CD1c-positive myeloid dendritic cell (primary cell): ENCODE data around the gene ARHGAP22.
A peak's percentile ranks its signal among the peaks of the same experiment; 100 is the strongest.

ENCODE experiments used
- DNase-seq: peaks from one replicate; pipeline ENCODE4 v3.0.0-alpha.2; 2016; ENCODE audit errors: extremely low spot score

ARHGAP22 gene

DNA sequence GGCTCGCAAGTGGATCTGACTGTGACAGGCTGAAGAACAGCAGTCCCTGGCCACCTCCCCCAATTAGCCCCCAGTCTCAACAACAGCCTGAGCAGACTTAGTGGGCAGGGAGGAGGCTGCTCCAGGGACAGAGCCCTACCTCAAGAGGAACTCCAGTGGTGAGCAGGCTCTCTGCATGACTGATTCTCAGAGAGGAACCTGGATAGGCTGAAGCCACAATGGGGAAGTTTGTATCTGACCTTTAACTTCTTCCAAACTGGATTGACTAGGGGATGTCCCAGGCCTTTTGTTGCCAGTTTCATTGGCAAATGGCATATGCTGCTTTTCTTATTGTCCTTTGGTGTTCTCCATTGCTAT is 93.0 kb downstream of the ARHGAP22 start:
- DNase-seq = peak; percentile 93

GRCh38 chr10:48511066-48511874 is 93.6 kb downstream of the ARHGAP22 start:
- DNase-seq = no peak

DNA sequence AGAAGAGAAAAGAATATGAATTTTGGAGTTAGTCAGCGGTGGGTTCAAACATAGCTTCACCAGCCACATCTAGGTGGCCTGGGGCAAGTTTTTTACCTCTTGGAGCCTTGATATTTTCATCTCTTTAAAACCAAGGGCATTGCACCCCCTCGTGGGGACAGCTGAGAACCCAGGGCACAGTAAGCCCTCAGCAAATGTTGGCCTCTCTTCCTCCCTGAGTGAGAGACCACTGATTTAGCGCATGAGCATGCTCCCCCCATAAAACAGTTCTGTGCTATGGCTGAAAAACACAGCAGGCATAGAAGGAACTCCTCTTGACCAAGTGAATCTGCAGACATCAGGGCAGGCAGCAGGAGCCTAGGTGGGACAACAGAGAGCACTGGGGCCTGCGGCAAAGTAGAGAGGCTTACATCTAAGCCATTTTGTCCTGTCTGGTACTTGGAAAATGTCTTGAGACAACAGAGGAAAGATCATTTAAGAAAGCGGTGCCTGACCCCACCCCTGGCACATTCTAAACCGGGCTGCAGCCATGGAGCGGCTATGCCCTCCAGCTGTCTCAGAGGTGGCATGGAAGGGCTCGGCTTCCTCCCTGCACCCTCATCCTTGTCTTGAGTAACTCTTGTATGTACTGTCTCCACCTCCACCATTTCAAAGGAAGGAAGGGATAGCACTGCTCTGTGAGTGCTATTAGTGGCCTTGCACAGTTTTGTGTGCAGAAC is 94.7 kb downstream of the ARHGAP22 start:
- no peak for DNase-seq

DNA sequence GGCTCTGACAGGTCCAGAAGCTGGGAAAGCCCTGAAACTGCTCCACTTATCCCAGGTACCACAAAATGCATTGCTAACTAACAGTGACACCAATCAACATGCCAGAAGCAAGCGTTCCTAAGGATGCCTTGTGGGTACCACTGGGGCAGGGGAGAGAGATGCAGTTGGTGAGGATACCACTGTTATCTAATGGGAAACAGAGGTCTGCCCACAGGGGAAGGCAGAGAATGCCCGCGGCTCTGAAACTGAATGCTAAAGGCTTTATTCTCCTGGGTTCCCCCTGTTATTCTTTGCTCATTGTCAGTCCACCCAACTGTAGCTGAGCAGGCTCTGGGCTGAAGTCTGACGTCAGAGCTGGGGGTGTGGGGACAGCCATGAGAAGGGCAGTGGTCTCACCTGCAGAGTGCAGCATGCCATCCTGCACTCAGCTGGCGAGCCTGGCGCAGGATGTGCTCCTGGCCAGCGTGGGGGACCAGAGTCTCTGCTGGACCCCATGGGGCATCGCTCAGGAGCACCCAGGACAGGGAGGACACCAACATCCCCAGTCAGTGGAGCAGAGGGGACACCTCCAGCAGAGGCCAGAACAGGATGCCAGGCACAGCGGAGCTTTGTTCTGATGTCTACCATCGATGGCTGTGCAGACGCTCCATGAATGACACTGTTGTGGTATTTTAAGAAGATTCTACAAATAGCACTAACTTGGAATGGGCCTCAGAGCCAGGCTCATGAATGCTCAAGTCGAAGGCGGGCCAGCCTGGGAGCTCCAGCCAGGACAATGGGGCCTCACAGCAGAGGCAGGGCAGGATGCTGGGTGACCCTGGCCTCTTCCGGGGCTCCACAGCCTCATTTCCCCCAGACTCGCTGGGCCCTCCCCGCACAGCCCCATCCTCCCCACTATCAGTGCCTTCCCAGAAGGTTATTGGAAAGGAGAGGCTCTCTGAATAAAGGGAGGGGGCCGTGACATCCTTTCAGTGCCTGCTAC is 95.8 kb downstream of the ARHGAP22 start:
- DNase-seq = no peak

DNA sequence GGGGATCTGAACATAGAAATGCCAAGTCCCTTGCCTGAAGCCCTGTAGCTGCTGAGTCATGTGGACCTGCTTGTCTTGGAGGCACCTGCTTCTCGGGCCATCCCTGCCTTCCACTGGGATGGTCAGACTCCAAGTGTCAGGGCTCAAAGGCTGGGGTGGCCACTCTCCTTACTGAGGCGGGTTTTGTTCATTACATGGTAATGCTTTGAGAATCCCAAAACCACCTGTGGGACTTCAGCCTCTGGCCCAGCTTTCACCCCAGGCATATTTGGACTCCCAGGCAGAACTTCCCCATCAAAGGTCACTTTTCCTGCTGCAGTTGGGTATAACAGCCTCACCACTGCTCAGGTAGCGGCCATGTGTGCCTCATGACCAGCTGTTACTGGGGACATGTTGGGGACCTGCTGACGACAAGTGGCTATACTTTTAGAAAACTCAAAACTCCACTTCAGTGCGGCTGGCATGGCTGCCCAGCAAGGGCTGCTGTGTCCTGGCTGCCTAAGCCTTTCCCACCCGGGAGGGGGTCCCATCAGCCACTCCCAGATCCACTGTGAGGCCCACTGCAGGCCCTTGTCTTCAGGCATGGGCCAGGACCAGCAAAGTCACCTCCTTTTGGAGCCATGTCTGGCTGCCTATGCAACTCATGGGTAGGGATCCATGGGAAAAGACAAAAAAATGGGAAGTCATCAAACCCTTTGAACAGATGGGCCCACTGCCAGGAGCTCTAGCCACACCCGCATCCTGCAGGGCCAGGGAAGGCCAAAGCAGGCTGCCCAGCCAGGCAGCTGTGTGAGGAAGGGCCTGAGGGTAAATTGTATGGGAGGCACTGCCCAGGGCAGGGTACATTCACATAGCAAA is 96.7 kb downstream of the ARHGAP22 start:
- peak; percentile 65 for DNase-seq

DNA sequence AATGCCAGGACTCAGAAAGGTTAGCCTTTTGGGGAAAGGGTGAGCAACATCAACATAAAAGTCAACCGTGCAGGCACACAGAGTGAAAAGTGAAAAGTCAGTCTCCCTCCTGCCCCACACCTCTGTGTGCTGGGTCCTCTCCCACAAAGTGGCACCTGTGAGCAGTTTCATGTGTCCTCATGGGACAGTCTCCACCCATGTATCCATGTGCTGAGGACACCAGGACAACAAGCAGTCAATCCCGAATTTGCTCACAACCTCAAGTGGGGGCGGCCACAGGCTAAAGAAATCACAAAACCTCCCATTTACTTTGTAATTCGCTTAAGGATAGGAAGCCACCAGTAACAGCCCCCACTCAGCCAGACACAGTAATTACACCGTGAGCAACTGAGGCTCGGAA is 97.4 kb downstream of the ARHGAP22 start:
- no peak for DNase-seq

DNA sequence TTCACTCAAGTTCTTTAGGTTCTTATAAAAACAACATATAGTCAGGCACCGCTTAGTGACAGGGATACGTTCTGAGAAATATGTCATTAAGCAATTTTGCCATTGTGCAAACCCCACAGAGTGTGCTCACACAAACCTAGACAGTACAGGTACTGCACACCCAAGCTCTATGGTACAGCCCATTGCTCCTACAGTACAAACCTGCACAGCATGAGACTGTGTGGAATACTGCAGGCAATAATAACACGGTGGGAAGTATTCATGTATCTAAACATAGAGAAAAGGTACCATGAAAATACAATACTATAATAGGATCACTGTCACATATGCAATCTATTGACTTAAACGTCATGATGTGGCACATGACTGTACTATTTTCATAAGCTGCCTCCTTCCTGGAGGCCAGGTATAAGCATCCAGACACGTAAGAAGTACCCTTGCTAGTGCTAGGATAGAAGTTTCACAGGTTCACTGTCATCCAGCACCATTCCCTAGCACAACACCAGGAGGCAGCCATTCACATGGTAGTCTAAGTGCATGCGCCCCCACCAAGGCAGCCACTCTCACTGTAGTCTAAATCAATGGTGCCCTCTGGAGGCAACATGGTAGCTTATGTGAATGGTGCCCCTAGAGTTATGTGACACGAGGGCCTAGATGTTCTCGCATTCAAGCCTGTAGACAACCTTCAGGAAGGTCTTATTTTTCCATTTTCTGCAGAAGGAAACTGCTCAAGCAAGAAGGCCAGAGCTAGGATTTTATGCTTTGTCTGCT is 98.5 kb downstream of the ARHGAP22 start:
- peak; percentile 46 for DNase-seq

GRCh38 chr10:48505394-48506112 is 99.3 kb downstream of the ARHGAP22 start:
- DNase-seq = peak; percentile 91

DNA sequence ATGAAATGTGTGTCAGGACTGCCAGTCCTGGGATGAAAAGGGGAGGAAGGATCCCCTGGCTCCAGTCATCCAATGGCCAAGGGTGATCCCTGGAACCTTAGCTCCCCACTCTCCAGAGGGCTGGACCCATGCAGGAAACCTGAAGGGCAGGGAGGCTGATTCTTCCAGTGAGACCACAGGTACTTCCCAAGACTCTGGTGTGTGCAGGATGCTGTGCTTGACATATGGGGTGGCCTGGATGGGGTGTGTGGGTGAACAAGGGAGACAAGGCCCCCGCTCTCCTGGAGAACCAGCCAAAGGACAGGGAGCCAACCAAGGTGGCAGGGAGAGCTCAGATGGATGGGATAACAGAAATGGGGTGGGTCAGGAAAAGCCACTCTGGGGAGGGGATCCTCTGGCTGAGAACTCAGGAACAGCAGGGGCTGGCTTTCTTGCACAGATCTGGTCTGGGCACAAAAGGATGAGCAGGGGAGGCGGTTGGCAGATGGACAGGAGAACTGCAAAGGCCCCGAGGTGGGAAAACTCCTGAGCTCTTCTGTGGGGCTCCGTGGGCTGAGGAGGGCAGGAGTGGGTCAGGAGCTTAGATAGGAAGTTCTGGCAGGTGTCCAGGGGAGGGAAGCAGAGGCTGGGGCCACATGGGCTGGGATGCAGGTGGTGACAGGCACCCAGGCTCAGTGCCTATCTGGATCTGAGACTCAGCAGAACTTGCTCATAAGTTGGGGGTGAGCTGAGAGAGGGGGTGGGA is 100.6 kb downstream of the ARHGAP22 start:
- no peak for DNase-seq

DNA sequence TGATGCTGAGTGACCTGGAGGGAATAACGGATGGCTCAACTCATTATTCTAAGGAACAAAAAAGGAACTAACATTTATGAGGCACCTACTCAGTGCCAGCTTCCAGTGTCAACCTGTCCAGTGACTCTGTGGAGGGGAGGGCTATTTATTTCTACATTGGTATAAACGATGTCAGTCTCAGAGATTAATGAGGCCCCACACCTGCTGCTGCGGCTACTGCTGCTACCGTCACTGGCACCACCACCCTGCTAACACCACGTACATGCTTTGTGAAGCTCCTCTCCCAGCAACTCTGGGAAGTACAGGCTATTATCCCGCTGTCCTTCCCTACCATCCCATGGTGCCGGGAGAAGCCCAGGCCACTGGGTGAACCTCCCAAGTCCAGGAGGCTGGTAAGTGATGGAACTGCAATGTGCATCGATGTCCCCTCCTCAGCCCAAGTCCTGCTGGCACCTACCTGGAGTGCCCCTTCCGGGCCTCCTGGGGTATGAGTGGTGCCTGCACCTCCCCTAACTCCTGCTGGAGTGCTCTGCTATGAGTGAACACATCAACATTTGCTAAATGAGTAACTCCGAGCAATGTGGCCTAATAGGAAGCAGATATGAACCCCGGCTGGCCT is 101.5 kb downstream of the ARHGAP22 start:
- peak; percentile 20 for DNase-seq

DNA sequence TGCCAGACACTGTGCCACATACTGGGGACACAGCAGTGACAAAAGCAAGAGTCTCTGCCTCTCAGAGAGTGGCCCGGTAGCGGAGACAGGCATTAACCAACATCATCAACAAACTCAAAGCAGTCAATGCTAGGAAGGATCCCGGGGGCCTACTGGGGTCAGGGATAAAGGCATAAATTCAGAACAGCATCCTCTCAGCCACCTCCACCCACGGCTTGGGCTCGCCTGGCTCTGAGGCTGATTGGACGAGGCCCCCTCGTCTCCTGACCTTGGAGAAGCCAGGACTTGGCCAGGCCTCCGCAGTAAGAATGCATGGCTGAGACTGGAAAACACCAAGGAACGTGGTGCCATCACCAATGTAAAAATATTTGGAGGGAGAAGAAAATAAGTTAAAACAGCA is 102.1 kb downstream of the ARHGAP22 start:
- no peak for DNase-seq

DNA sequence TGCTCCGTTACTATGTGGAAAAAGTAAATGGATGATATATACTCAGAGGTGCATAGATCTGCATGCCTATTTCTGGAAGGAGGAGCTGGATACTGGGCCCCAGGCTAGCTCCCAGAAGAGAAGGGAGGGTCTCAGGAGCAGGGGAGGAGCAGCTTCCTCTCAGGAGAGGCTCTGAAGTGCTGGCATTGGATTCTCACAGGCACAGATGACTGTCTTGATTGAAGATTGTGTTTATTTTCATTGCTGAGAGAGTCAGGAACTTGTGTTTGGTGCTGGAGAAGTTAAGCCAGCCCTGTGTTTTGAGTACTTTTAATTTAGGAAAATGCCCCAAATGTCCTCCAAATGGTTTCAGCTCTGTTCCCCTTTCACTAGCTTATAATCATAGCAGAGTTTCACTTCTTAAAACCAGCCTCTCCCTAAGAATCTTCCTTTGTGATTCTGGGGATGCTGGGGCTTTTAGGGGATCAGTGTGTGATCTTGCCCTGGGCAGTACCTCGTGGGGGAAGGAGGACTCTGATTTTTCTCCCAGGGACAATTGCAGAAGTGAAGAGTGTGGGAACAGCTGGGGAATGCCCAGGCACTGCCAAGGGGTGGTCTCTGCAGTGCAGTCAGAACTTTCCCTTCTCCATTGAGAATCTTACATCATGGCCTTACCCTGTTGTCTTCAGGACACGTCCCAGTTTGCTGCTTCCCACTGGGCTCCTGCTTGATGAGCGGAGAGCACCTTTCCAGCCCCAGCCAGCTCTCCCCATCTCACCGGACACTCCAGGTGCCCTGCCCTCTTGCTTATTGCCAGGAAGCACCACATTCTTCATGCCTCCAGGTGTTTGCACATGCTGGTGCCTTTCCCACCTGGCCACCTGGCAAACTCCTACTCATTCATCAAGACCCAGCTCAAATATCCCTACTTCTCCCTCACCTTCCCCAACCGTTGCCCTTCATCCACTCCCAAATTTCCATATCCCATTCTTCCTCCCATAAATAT is 102.8 kb downstream of the ARHGAP22 start:
- DNase-seq = peak; percentile 82

DNA sequence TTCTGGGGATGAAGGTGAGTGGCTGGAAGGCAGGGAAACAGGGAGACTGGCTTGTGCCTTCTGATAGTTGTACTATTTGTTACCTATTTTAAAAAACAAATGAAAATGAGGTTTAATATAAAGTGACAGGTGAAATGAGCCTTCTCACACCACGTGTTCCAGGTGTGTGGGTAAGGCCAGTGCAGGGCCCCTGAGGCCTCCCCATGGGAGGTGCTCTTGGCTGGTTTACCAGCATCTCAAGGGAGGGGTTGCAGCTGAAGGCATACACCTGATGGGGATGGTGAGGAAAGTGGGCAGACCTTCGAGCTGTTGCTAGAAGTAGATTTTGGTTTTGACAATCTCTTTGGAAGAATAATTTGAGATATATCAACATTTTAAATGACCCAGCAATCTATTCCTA is 103.6 kb downstream of the ARHGAP22 start:
- no peak for DNase-seq

GRCh38 chr10:48500771-48501170 is 104.1 kb downstream of the ARHGAP22 start:
- DNase-seq = no peak

- DNase-seq = no peak
Observed at GRCh38 chr10:48498940-48499510, 105.8 kb downstream of the ARHGAP22 start.

- no peak for DNase-seq
Observed at GRCh38 chr10:48497780-48498770, 106.8 kb downstream of the ARHGAP22 start.
